Measurements from ENCODE around the gene APPBP2. TPM values are rescaled to one million over a fixed set of nuclear protein-coding genes. Genes with fewer than 3 reads are reported as not detected.

APPBP2 gene, protein sequence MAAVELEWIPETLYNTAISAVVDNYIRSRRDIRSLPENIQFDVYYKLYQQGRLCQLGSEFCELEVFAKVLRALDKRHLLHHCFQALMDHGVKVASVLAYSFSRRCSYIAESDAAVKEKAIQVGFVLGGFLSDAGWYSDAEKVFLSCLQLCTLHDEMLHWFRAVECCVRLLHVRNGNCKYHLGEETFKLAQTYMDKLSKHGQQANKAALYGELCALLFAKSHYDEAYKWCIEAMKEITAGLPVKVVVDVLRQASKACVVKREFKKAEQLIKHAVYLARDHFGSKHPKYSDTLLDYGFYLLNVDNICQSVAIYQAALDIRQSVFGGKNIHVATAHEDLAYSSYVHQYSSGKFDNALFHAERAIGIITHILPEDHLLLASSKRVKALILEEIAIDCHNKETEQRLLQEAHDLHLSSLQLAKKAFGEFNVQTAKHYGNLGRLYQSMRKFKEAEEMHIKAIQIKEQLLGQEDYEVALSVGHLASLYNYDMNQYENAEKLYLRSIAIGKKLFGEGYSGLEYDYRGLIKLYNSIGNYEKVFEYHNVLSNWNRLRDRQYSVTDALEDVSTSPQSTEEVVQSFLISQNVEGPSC
- total RNA-seq (2022) (33.1 and 39.6 TPM in 2 replicates), Bru-seq, nascent RNA (percentile 82 among the genes with signal in this experiment), BruChase-seq, experiment 1, labeled RNA remaining after a 6-hour chase (percentile 79 among the genes with signal in this experiment), BruChase-seq, experiment 2, labeled RNA remaining after a 2-hour chase (percentile 82 among the genes with signal in this experiment)
- long read RNA-seq, full-length matches to known transcripts = 55 of 61 reads
- long read RNA-seq, partial matches to known transcripts = 1 of 61 reads
- long read RNA-seq, other reads (novel, unspliced or antisense) = 5 of 61 reads

DNA sequence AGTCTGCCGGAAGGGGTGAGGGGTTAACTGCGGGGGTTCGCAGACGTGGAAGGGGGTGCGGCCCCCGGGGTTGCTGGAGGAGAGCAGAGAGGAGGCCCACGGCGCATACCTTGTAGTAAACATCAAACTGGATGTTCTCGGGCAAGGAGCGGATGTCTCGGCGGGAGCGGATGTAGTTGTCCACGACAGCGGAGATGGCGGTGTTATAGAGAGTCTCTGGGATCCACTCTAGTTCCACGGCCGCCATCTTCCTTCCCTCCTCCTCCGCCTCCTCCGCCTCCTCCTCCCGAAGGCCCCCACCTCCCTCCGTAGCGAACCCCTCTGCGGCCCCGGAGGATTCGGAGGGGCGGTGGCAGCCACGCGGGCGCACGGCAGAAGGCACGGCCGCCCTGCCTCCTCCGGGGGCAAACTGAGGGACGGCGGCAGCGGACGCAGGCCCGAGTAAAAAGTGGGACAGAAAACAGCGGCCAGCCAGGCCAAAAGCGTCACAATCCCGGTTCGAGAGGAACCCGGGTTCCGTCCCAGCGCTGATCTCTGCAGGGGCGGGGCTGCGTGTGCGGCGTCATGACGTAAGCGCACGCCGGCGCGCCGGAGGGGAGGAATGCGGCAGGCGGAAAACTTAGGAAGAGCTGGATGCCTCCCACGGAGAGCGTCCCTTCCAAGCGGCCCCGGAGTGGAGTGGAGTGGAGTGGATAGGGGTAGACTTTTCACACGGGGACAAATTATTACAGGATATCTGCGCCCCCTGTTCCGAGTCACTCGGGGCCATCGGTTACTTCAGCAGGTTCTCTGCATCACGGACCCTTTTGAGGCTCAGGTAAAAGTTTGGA is at the start of gene APPBP2:
TSS of gene APPBP2 (minus strand) at position 558 of the 830 bp plus-strand sequence. CDS start at position 247, 311 bp downstream.
- TF ChIP-seq, protein P1, sequence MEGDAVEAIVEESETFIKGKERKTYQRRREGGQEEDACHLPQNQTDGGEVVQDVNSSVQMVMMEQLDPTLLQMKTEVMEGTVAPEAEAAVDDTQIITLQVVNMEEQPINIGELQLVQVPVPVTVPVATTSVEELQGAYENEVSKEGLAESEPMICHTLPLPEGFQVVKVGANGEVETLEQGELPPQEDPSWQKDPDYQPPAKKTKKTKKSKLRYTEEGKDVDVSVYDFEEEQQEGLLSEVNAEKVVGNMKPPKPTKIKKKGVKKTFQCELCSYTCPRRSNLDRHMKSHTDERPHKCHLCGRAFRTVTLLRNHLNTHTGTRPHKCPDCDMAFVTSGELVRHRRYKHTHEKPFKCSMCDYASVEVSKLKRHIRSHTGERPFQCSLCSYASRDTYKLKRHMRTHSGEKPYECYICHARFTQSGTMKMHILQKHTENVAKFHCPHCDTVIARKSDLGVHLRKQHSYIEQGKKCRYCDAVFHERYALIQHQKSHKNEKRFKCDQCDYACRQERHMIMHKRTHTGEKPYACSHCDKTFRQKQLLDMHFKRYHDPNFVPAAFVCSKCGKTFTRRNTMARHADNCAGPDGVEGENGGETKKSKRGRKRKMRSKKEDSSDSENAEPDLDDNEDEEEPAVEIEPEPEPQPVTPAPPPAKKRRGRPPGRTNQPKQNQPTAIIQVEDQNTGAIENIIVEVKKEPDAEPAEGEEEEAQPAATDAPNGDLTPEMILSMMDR (IDR thresholded peaks at IDR 0.05; ENCODE audit: unreplicated experiment) = no peak
- peak; percentile 85 for DNase-seq (ENCODE audit: unreplicated experiment)
- POLR2A ChIA-PET = interaction anchor here (0.6 to 6.4 kb wide), 28 partner anchors 10 to 1279 kb away, joined by 3 to 113 read pairs (median 4); partner anchors contain the start of genes PPM1D, PTRH2, USP32 and VMP1
- Mint-ChIP-seq H3K4me3 (ENCODE audit: unreplicated experiment) (peak within 1 kb of the TSS; percentile 91), H3K36me3 (ENCODE audit: insufficient read depth, unreplicated experiment) (peaks cover 6% of the 10 kb centered on the region), H3K27me3 (ENCODE audit: insufficient read depth, unreplicated experiment) (no peaks in the 10 kb centered on the region), H3K4me1 (ENCODE audit: insufficient read depth, unreplicated experiment) (peaks cover 30% of the 10 kb centered on the region), H3K27ac (ENCODE audit: low read depth, unreplicated experiment) (peak within 1 kb of the TSS; percentile 98), H3K9me3 (ENCODE audit: unreplicated experiment) (no peaks in the 10 kb centered on the region)
- no TSS peak for BruUV-seq (replicated peaks)
- intact Hi-C loops (cut with micrococcal nuclease) = loop anchor here (1.0 to 2.0 kb wide), 3 partner anchors 43 to 112 kb away; partner anchors contain the start of gene PPM1D
- CTCF ChIA-PET = interaction anchor here (0.6 to 1.4 kb wide), 5 partner anchors 46 to 129 kb away, joined by 3 to 7 read pairs (median 4); partner anchors contain the start of gene PPM1D

DNA sequence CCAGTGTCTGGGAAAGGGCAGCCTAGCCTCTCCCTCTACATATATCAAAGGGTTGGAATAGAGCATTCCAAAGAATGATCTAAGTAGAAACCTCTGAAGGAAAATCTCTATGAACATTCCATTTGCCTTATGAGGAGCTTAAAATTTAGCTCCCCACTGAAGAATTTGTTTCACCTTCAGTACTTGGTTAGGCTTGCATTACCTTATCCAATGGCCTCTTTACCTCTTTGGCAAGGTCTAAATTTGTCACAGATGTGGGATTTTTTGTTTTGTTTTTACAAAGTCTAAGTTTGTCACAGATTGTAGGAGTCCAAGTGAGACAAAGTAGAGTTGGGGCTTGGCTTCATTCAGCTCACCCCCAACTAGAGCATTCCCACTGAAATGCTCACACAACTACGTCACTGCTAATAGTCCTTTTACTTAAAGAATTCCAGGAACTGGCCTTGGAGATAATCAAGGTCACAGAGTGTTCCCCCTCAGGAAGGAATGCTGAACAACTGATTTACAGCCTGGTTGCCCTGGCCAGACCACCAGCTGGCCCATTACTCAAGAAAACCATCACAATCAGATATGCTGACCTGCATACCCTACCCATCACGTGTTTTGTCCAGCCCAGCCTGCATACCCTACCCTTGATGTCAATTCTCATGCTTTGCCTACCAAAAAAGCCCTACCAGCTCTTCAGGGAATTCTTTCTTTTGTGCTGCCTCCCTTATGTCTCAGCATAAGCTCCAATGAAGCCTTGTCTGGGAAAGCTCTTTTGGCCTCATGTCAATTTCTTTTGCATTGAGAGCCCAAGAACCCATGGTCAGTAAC is 47.4 kb upstream of the APPBP2 start:
- BruUV-seq (replicated peaks) = no TSS peak
- Mint-ChIP-seq H3K4me1 (ENCODE audit: insufficient read depth, unreplicated experiment) (peaks cover 11% of the 10 kb centered on the region), H3K4me3 (ENCODE audit: unreplicated experiment) (no peak overlapping the region), H3K36me3 (ENCODE audit: insufficient read depth, unreplicated experiment) (no peaks in the 10 kb centered on the region), H3K27me3 (ENCODE audit: insufficient read depth, unreplicated experiment) (no peaks in the 10 kb centered on the region), H3K9me3 (ENCODE audit: unreplicated experiment) (no peaks in the 10 kb centered on the region), H3K27ac (ENCODE audit: low read depth, unreplicated experiment) (no peak overlapping the region)
- no peak for DNase-seq (ENCODE audit: unreplicated experiment)
- CTCF ChIA-PET = interaction anchor here (0.5 to 2.1 kb wide), 10 partner anchors 10 to 1779 kb away, joined by 3 to 7 read pairs (median 4); partner anchors contain the start of gene APPBP2
- intact Hi-C loops (cut with micrococcal nuclease) = loop anchor here (10.0 kb wide), 1 partner anchor 61 kb away; no protein-coding TSS in a partner anchor
- TF ChIP-seq, protein P1 (IDR thresholded peaks at IDR 0.05; ENCODE audit: unreplicated experiment) = no peak
- POLR2A ChIA-PET = interaction anchor here (0.7 to 1.0 kb wide), 4 partner anchors 12 to 64 kb away, joined by 3 to 4 read pairs (median 3); partner anchors contain the start of gene PPM1D

DNA sequence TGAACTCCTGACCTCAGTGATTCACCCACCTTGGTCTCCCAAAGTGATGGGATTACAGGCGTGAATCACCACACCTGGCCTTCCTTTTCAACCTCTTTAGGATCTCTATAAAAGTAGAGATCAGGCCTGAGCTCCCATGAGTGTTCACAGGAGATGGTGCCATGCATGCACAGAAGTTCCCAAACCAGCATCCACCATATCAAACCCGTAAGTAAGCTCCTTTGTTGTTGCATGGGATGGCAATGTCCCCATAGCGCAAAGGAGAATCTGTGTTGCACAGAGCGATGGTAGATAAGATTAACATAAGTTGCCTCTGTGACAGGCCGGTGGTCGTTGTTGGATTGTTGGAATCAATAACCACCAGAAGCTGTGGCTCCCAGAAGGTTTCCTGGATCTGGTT is 39.2 kb upstream of the APPBP2 start:
- TF ChIP-seq, protein P1 (IDR thresholded peaks at IDR 0.05; ENCODE audit: unreplicated experiment) = no peak
- H3K4me3 Mint-ChIP-seq (ENCODE audit: unreplicated experiment) = no peak overlapping the region
- no peaks in the 10 kb centered on the region for H3K27me3 Mint-ChIP-seq (ENCODE audit: insufficient read depth, unreplicated experiment)
- H3K4me1 Mint-ChIP-seq (ENCODE audit: insufficient read depth, unreplicated experiment) = peaks cover 5% of the 10 kb centered on the region
- no peak overlapping the region for H3K27ac Mint-ChIP-seq (ENCODE audit: low read depth, unreplicated experiment)
- CTCF ChIA-PET = interaction anchor here (0.7 to 1.3 kb wide), 2 partner anchors 73 to 111 kb away, joined by 3 to 5 read pairs; no protein-coding TSS in a partner anchor
- no TSS peak for BruUV-seq (replicated peaks)
- intact Hi-C loops (cut with micrococcal nuclease) = no loop called here
- no peak for DNase-seq (ENCODE audit: unreplicated experiment)
- no peaks in the 10 kb centered on the region for H3K36me3 Mint-ChIP-seq (ENCODE audit: insufficient read depth, unreplicated experiment)
- POLR2A ChIA-PET = no interaction called here
- H3K9me3 Mint-ChIP-seq (ENCODE audit: unreplicated experiment) = no peaks in the 10 kb centered on the region

Data from MCF 10A (cell line).